SU-DHL-6 (cell line): ENCODE data around the gene AMH.

Experiments
- H2AFZ ChIP-seq: fragments of 200-600 bp; sonication (generic); 2 replicates; pipeline ENCODE4 v1.6.1; 2014; ENCODE audit warnings: low read depth, mild to moderate bottlenecking, moderate library complexity, mixed read lengths, antibody characterized with exemption, low read length; ENCODE audit not compliant: severe bottlenecking
- H3F3A ChIP-seq: fragments of 200-600 bp; shearing (Covaris generic); 2 replicates; pipeline ENCODE4 v1.6.0; 2016; ENCODE audit warnings: antibody characterized with exemption, mild to moderate bottlenecking; ENCODE audit not compliant: insufficient read depth
- H3K27ac ChIP-seq: fragments of 200-600 bp; sonication (generic); 2 replicates; pipeline ENCODE4 v1.5.1; 2016; ENCODE audit warnings: low read depth, mild to moderate bottlenecking, low read length, moderate library complexity, mixed read lengths
- H3K27me3 ChIP-seq: fragments of 200-600 bp; sonication (generic), shearing (Covaris generic); 2 replicates; pipeline ENCODE4 v1.6.0; 2014; ENCODE audit warnings: mild to moderate bottlenecking, low read length
- H3K36me3 ChIP-seq: fragments of 200-600 bp; sonication (generic); 2 replicates; pipeline ENCODE4 v1.6.1; 2014; ENCODE audit warnings: mild to moderate bottlenecking, low read length, mixed read lengths
- H3K4me2 ChIP-seq: fragments of 300-600, 200-600 bp; shearing (Covaris generic), sonication (generic); 2 replicates; pipeline ENCODE4 v1.6.0; 2014; ENCODE audit warnings: low read length, low read depth, mild to moderate bottlenecking; ENCODE audit not compliant: poor library complexity, severe bottlenecking
- H3K4me3 ChIP-seq: fragments of 200-600 bp; sonication (generic); 2 replicates; pipeline ENCODE4 v1.5.1; 2014; ENCODE audit warnings: antibody characterized with exemption, low read length, mild to moderate bottlenecking, mixed read lengths; ENCODE audit not compliant: insufficient read depth, poor library complexity, severe bottlenecking
- H3K79me2 ChIP-seq: fragments of 200-600 bp; sonication (generic); 2 replicates; pipeline ENCODE4 v1.6.1; 2014; ENCODE audit warnings: mild to moderate bottlenecking, low read length, moderate library complexity; ENCODE audit not compliant: insufficient read depth
- H3K9ac ChIP-seq: fragments of 200-600 bp; sonication (generic); 2 replicates; pipeline ENCODE4 v1.7.0; 2014; ENCODE audit warnings: mild to moderate bottlenecking, low read length
- H3K9me2 ChIP-seq: fragments of 200-600 bp; sonication (generic); replicated peaks from 2 replicates; pipeline ENCODE4 v1.6.1; 2014; ENCODE audit warnings: low read length; ENCODE audit not compliant: insufficient read depth
- H3K9me3 ChIP-seq: fragments of 200-600 bp; sonication (generic); 2 replicates; pipeline ENCODE4 v1.6.1; 2014; ENCODE audit warnings: low read length, mixed read lengths; ENCODE audit not compliant: insufficient read depth
- H4K20me1 ChIP-seq: fragments of 200-600 bp; sonication (generic); 2 replicates; pipeline ENCODE4 v1.6.1; 2014; ENCODE audit warnings: low read depth, mild to moderate bottlenecking, antibody characterized with exemption, low read length, moderate library complexity, mixed read lengths
- CTCF ChIP-seq: fragments of 200-600 bp; sonication (generic); IDR thresholded peaks from one replicate; pipeline ENCODE4 v1.5.1; 2017; ENCODE audit warnings: antibody characterized with exemption, mild to moderate bottlenecking, low read length, moderate library complexity; ENCODE audit not compliant: insufficient read depth, poor library complexity, severe bottlenecking
- EZH2phosphoT487 ChIP-seq: fragments of 200-600 bp; sonication (generic), shearing (Covaris generic); conservative IDR thresholded peaks from 2 replicates; pipeline ENCODE4 v1.6.1; 2018; ENCODE audit warnings: mild to moderate bottlenecking, antibody characterized with exemption, low read length, moderate library complexity, mixed read lengths

The AMH gene

GRCh38 chr19:2226051-2226839 is 22.9 kb upstream of the AMH start:
- H3K4me3 ChIP-seq = no peak overlapping the region
- H2AFZ ChIP-seq = no peak overlapping the region
- no peak overlapping the region for H3K27ac ChIP-seq
- no peak overlapping the region for H3K9ac ChIP-seq
- peaks cover 27% of the 10 kb centered on the region for H3F3A ChIP-seq
- H4K20me1 ChIP-seq = no peaks in the 10 kb centered on the region
- H3K9me2 ChIP-seq = no peaks in the 10 kb centered on the region
- no peaks in the 10 kb centered on the region for H3K27me3 ChIP-seq
- no peaks in the 10 kb centered on the region for H3K36me3 ChIP-seq
- TF ChIP-seq EZH2phosphoT487 (no peak), CTCF (no peak)
- no peaks in the 10 kb centered on the region for H3K9me3 ChIP-seq
- H3K4me2 ChIP-seq = no peak overlapping the region
- H3K79me2 ChIP-seq = peaks cover 11% of the 10 kb centered on the region

GRCh38 chr19:2226840-2227360 is 22.2 kb upstream of the AMH start:
- no peak overlapping the region for H2AFZ ChIP-seq
- no peaks in the 10 kb centered on the region for H3K27me3 ChIP-seq
- peaks cover 27% of the 10 kb centered on the region for H3F3A ChIP-seq
- H3K4me3 ChIP-seq = no peak overlapping the region
- TF ChIP-seq CTCF = no peak
- TF ChIP-seq EZH2phosphoT487 = no peak
- H3K9me3 ChIP-seq = no peaks in the 10 kb centered on the region
- peak overlapping the region; percentile 99 for H3K27ac ChIP-seq
- H3K36me3 ChIP-seq = no peaks in the 10 kb centered on the region
- peak overlapping the region; percentile 85 for H3K9ac ChIP-seq
- H4K20me1 ChIP-seq = no peaks in the 10 kb centered on the region
- peaks cover 11% of the 10 kb centered on the region for H3K79me2 ChIP-seq
- H3K9me2 ChIP-seq = no peaks in the 10 kb centered on the region
- H3K4me2 ChIP-seq = peak overlapping the region; percentile 88

- H3K4me3 ChIP-seq = peak overlapping the region; percentile 50
- TF ChIP-seq CTCF = no peak
- no peak for TF ChIP-seq EZH2phosphoT487
- H3K79me2 ChIP-seq = peaks cover 11% of the 10 kb centered on the region
- H3F3A ChIP-seq = peaks cover 30% of the 10 kb centered on the region
- no peaks in the 10 kb centered on the region for H3K36me3 ChIP-seq
- H3K9ac ChIP-seq = peak overlapping the region; percentile 85
- peak overlapping the region; percentile 99 for H3K27ac ChIP-seq
- no peak overlapping the region for H2AFZ ChIP-seq
- no peaks in the 10 kb centered on the region for H3K27me3 ChIP-seq
- peak overlapping the region; percentile 88 for H3K4me2 ChIP-seq
- H4K20me1 ChIP-seq = no peaks in the 10 kb centered on the region
- H3K9me3 ChIP-seq = no peaks in the 10 kb centered on the region
- no peaks in the 10 kb centered on the region for H3K9me2 ChIP-seq
These were observed 21.5 kb upstream of the AMH start for GRCh38 chr19:2227415-2228156.
